HEK293 (cell line): Measurements from ENCODE around the gene POP7.
A peak's percentile ranks its signal among the peaks of the same experiment; 100 is the strongest.

Source experiments
- CTCF ChIP-seq: fragments of 450-650 bp; formaldehyde crosslinking; IDR thresholded peaks from 2 replicates; pipeline ENCODE4 v1.5.1; 2016; ENCODE audit warnings: missing biosample characterization, missing genetic modification characterization
- ZBTB10 ChIP-seq: fragments of 450-650 bp; formaldehyde crosslinking; IDR thresholded peaks from 2 replicates; pipeline ENCODE4 v1.5.1; 2016; ENCODE audit warnings: missing biosample characterization, missing genetic modification characterization
- ZNF274 ChIP-seq, 2 experiments: fragments of 200-500 bp in 1 of 2; fragments of 450-650 bp in 1 of 2; sonication (Bioruptor generic) in 1 of 2; formaldehyde crosslinking in 1 of 2; IDR thresholded peaks; 2 replicates each; pipeline versions ENCODE4 v1.5.1 to v1.6.1; 2014 to 2016; ENCODE audit warnings: borderline replicate concordance in 1 of 2, inconsistent platforms in 1 of 2, low read length in 1 of 2, missing biosample characterization in 1 of 2, missing genetic modification characterization in 1 of 2
- ZNF350 ChIP-seq: fragments of 450-650 bp; formaldehyde crosslinking; IDR thresholded peaks from 2 replicates; pipeline ENCODE4 v1.5.0; 2017; ENCODE audit warnings: missing biosample characterization, mild to moderate bottlenecking, missing genetic modification characterization
- ZNF548 ChIP-seq: fragments of 450-650 bp; formaldehyde crosslinking; IDR thresholded peaks from 2 replicates; pipeline ENCODE4 v1.5.1; 2016; ENCODE audit warnings: missing biosample characterization, missing genetic modification characterization

- TF ChIP-seq ZBTB10 = no peak
- no peak for TF ChIP-seq ZNF350
- TF ChIP-seq ZNF548 (tag by site-specific recombination) = no peak
- TF ChIP-seq CTCF (tag by site-specific recombination) = peak; percentile 93
- no peak for TF ChIP-seq ZNF274 (IDR thresholded peaks at IDR 0.05; ENCODE audit: low read length)
- TF ChIP-seq ZNF274 (tag by site-specific recombination; IDR thresholded peaks at IDR 0.05; ENCODE audit: borderline replicate concordance) = no peak
Measured at GRCh38 chr7:100691676-100692577, 14.0 kb upstream of the POP7 start.
